ENCODE data around the gene FYCO1.

Gene FYCO1

GRCh38 chr3:45896956-45897355 is 98.7 kb downstream of the FYCO1 start:
- H3K4me1 ChIP-seq (ENCODE audit: control insufficient read depth, insufficient read depth, low read length, unreplicated experiment): no peaks in the 10 kb centered on the region
- peaks cover 40% of the 10 kb centered on the region for H3K27me3 ChIP-seq (ENCODE audit: insufficient read depth, low read length)
- no peak overlapping the region for H3K4me3 ChIP-seq (ENCODE audit: low read depth, low read length)
- H3K79me2 ChIP-seq (ENCODE audit: control insufficient read depth, insufficient read depth, low read length, unreplicated experiment): no peaks in the 10 kb centered on the region
- H3K27ac ChIP-seq (ENCODE audit: low read depth, low read length): no peak overlapping the region
- H3K36me3 ChIP-seq (ENCODE audit: insufficient read depth, low read length): no peaks in the 10 kb centered on the region
- H2AFZ ChIP-seq (ENCODE audit: low read length, unreplicated experiment): no peak overlapping the region

GRCh38 chr3:45895686-45896468 is 99.7 kb downstream of the FYCO1 start:
- Histone ChIP-seq H3K4me3 (ENCODE audit: low read depth, low read length) (no peak overlapping the region), H3K36me3 (ENCODE audit: insufficient read depth, low read length) (no peaks in the 10 kb centered on the region), H2AFZ (ENCODE audit: low read length, unreplicated experiment) (no peak overlapping the region), H3K27ac (ENCODE audit: low read depth, low read length) (no peak overlapping the region), H3K79me2 (ENCODE audit: control insufficient read depth, insufficient read depth, low read length, unreplicated experiment) (no peaks in the 10 kb centered on the region), H3K27me3 (ENCODE audit: insufficient read depth, low read length) (peaks cover 42% of the 10 kb centered on the region), H3K4me1 (ENCODE audit: control insufficient read depth, insufficient read depth, low read length, unreplicated experiment) (no peaks in the 10 kb centered on the region)

DNA sequence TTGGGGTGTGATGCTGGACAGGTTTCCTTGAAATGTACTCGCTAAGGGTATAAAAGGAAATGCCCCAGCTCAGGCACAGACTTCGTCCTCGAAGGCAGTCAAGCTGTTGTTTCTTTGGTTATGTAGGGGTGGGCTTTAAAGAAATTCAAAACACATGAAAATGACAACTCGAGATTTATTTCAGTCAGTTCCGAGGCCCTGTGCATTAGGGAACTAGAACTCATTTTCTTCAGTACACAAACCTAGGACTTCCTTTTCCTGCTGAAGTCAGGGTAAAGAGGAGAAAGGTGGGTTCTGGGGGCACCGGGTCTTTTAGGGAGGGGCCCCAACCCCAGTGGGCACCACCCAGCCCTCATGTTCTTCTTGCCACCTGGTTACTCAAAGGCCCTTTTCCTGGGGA is 101.6 kb downstream of the FYCO1 start:
- no peaks in the 10 kb centered on the region for H3K79me2 ChIP-seq (ENCODE audit: control insufficient read depth, insufficient read depth, low read length, unreplicated experiment)
- peaks cover 4% of the 10 kb centered on the region for H3K4me1 ChIP-seq (ENCODE audit: control insufficient read depth, insufficient read depth, low read length, unreplicated experiment)
- no peak overlapping the region for H3K27ac ChIP-seq (ENCODE audit: low read depth, low read length)
- H3K27me3 ChIP-seq (ENCODE audit: insufficient read depth, low read length): peaks cover 45% of the 10 kb centered on the region
- H3K4me3 ChIP-seq (ENCODE audit: low read depth, low read length): no peak overlapping the region
- no peak overlapping the region for H2AFZ ChIP-seq (ENCODE audit: low read length, unreplicated experiment)
- H3K36me3 ChIP-seq (ENCODE audit: insufficient read depth, low read length): no peaks in the 10 kb centered on the region

GRCh38 chr3:45892161-45892560 is 103.5 kb downstream of the FYCO1 start:
- peaks cover 4% of the 10 kb centered on the region for H3K4me1 ChIP-seq (ENCODE audit: control insufficient read depth, insufficient read depth, low read length, unreplicated experiment)

DNA sequence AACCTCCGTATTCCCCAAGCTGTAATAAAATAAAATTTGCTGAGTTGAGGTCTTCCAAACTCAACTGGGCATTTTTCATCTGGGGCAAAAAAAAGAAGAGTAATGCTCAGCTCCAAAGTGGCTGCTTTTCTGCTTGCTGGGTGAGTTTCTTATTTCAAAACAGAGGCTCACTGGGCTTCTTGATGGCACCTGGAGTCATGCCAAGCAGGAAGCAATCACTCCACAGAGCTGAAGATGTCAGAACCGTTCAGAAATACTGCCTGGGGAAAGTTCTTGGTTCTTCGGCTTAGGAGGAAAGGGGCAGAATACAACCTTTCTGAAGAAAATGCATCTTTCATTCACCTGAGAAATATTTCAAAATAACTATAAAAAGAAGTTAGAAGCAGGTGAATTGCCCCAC is 105.2 kb downstream of the FYCO1 start:
- Histone ChIP-seq H2AFZ (ENCODE audit: low read length, unreplicated experiment) (no peak overlapping the region), H3K27ac (ENCODE audit: low read depth, low read length) (no peak overlapping the region), H3K79me2 (ENCODE audit: control insufficient read depth, insufficient read depth, low read length, unreplicated experiment) (no peaks in the 10 kb centered on the region), H3K36me3 (ENCODE audit: insufficient read depth, low read length) (no peaks in the 10 kb centered on the region), H3K27me3 (ENCODE audit: insufficient read depth, low read length) (peaks cover 40% of the 10 kb centered on the region), H3K4me3 (ENCODE audit: low read depth, low read length) (no peak overlapping the region), H3K4me1 (ENCODE audit: control insufficient read depth, insufficient read depth, low read length, unreplicated experiment) (peaks cover 4% of the 10 kb centered on the region)

More at GRCh38 chr3:45892161-45892560, 103.5 kb downstream of the FYCO1 start:
- Histone ChIP-seq H3K27me3 (ENCODE audit: insufficient read depth, low read length) (peaks cover 39% of the 10 kb centered on the region), H3K27ac (ENCODE audit: low read depth, low read length) (no peak overlapping the region), H3K4me3 (ENCODE audit: low read depth, low read length) (no peak overlapping the region), H3K36me3 (ENCODE audit: insufficient read depth, low read length) (no peaks in the 10 kb centered on the region), H2AFZ (ENCODE audit: low read length, unreplicated experiment) (no peak overlapping the region), H3K79me2 (ENCODE audit: control insufficient read depth, insufficient read depth, low read length, unreplicated experiment) (no peaks in the 10 kb centered on the region)

DNA sequence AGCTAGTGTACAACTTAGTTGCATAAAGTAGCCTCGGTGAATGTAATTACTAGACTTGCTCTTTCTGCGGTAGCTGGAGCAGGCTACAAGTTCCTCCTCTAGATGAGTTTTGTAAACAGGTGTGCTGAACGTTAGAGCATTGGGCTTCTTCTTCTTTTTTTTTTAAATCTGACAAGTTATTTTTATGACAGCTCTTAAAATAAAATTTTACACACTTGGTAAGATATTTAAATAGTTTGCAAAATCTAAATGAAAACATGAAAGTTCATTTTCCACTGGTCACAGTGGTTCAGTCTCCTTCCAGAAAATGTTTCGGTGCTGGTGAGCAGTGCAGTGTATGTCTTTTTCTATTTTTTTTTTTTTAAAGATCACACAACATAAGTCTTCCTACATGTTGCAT is 106.3 kb downstream of the FYCO1 start:
- Histone ChIP-seq H3K27me3 (ENCODE audit: insufficient read depth, low read length) (peaks cover 41% of the 10 kb centered on the region), H2AFZ (ENCODE audit: low read length, unreplicated experiment) (no peak overlapping the region), H3K36me3 (ENCODE audit: insufficient read depth, low read length) (no peaks in the 10 kb centered on the region), H3K79me2 (ENCODE audit: control insufficient read depth, insufficient read depth, low read length, unreplicated experiment) (no peaks in the 10 kb centered on the region), H3K4me3 (ENCODE audit: low read depth, low read length) (no peak overlapping the region), H3K27ac (ENCODE audit: low read depth, low read length) (no peak overlapping the region), H3K4me1 (ENCODE audit: control insufficient read depth, insufficient read depth, low read length, unreplicated experiment) (peaks cover 4% of the 10 kb centered on the region)

DNA sequence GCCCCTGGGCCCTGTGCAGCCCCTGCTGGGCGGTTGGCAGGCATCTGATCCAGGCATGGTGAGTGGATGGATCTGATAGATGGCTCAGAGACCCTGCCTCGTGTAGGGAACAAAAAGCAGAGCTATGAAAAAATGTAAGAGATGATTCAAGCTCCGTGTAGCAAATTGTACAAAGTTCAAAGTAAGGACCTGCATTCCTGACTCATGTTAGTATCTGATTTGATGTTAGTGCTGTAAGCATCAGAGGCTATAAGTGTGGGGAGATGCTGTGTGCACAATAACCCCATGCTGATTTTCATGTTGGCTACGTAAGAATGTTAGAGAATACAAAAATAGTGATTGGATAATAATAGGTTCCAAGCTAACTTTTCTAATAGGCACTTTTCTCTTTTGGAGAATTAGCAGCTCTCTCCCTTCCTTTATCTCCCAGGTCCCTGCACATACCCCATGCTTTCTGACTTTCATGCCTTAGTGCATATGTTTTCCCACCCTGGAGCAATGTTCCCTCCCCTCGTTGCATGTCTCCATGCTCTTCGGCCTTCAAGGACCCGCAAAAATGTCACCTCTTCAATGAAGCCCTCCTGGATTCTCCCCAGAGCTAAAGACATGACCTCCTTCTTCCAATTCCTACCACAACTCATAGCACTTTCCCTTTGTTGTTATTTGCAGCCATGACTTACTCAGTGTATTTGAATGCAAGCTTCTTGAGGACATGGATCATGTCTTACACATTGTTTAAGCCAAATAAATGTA is 107.7 kb downstream of the FYCO1 start:
- Histone ChIP-seq H3K36me3 (ENCODE audit: insufficient read depth, low read length) (no peaks in the 10 kb centered on the region), H3K4me3 (ENCODE audit: low read depth, low read length) (no peak overlapping the region), H3K27me3 (ENCODE audit: insufficient read depth, low read length) (peaks cover 54% of the 10 kb centered on the region), H3K4me1 (ENCODE audit: control insufficient read depth, insufficient read depth, low read length, unreplicated experiment) (peaks cover 4% of the 10 kb centered on the region), H3K79me2 (ENCODE audit: control insufficient read depth, insufficient read depth, low read length, unreplicated experiment) (no peaks in the 10 kb centered on the region), H3K27ac (ENCODE audit: low read depth, low read length) (no peak overlapping the region), H2AFZ (ENCODE audit: low read length, unreplicated experiment) (no peak overlapping the region)

- peaks cover 4% of the 10 kb centered on the region for H3K4me1 ChIP-seq (ENCODE audit: control insufficient read depth, insufficient read depth, low read length, unreplicated experiment)
- no peak overlapping the region for H3K4me3 ChIP-seq (ENCODE audit: low read depth, low read length)
- no peak overlapping the region for H2AFZ ChIP-seq (ENCODE audit: low read length, unreplicated experiment)
- H3K36me3 ChIP-seq (ENCODE audit: insufficient read depth, low read length): no peaks in the 10 kb centered on the region
- no peaks in the 10 kb centered on the region for H3K79me2 ChIP-seq (ENCODE audit: control insufficient read depth, insufficient read depth, low read length, unreplicated experiment)
- peaks cover 52% of the 10 kb centered on the region for H3K27me3 ChIP-seq (ENCODE audit: insufficient read depth, low read length)
- no peak overlapping the region for H3K27ac ChIP-seq (ENCODE audit: low read depth, low read length)
These were observed 108.3 kb downstream of the FYCO1 start for GRCh38 chr3:45887285-45887684.

DNA sequence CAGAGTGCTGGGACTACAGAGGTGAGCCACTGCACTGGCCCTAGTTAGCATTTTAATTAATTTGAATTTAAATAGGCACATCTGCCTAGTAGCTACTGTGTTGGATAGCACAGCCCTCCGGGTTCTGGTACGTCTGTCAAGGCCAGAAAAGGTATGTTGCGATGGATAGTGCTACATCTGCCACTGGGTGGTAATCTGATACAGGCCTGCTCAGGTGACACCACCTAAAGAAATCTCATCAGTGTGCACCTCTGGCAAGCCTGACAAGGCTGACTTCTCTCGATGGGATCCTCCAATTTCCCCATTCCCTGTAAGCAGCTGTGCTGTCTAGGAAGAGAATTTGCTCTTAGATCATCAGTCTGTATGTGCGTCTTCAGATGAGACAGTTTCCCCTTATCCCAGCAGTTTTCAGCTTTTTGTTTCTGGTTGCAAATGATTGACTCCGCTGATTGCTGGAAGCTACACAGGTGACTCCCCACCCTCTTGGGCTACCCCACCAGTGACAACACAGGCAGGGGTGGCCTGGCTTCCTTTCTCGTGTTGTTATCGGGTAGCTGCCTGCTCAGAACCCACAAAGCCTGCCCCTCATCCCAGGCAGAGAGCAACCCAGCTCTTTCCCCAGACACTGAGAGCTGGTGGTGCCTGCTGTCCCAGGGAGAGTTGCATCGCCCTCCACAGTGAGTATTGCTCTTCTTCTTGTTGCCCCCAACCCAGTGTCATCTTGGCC is 109.5 kb downstream of the FYCO1 start, which contains the start of gene CCR9:
Gene CCR9 (plus strand): TSS at position 565 of the 727 bp plus-strand sequence. CDS start 8,391 bp downstream, outside the sequence.
- Histone ChIP-seq H3K79me2 (ENCODE audit: control insufficient read depth, insufficient read depth, low read length, unreplicated experiment) (no peaks in the 10 kb centered on the region), H3K36me3 (ENCODE audit: insufficient read depth, low read length) (no peaks in the 10 kb centered on the region), H3K4me1 (ENCODE audit: control insufficient read depth, insufficient read depth, low read length, unreplicated experiment) (peaks cover 4% of the 10 kb centered on the region), H3K27me3 (ENCODE audit: insufficient read depth, low read length) (peaks cover 53% of the 10 kb centered on the region), H3K4me3 (ENCODE audit: low read depth, low read length) (no peak within 1 kb of the TSS), H3K27ac (ENCODE audit: low read depth, low read length) (no peak within 1 kb of the TSS), H2AFZ (ENCODE audit: low read length, unreplicated experiment) (no peak within 1 kb of the TSS)

DNA sequence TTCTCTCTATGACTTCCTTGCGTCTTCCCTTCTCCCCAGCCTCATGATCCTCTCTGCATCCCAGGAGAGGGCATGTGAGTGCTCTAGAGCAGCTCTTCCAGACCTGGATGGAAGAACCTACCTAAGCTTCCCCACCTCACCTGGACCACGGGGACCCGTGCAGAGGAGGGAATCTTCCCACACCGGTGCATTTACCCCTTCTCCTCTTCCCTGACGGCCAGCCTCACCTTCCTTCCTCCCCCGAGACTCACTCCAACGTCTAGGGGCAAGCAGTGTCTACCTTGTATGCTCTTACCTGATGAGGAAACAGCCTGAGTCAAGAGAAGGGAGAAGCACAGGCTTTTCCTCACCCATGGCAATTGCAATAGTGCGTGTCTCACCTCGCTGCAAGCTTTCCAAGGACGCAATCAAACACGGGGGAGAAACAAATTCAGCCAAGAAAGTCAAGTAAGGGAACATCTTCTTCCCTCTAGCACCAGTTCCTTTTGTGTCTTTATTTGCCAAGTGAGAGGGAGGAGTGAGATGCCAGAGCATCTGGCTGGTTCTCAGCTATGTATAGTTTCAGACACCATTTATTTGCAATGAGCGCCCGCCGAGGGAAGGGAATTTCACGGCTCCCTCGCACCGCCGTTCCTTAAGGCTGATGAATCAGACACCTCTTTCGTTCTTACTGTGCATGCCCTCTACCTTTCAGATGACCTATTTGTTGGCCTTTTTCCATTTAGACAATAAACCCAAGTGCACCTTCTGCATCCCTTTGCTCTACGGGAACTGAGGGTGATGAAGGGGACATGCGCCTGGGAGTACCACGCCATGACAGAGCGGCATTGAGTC is 111.0 kb downstream of the FYCO1 start:
- Histone ChIP-seq H2AFZ (ENCODE audit: low read length, unreplicated experiment) (no peak overlapping the region), H3K27ac (ENCODE audit: low read depth, low read length) (no peak overlapping the region), H3K36me3 (ENCODE audit: insufficient read depth, low read length) (no peaks in the 10 kb centered on the region), H3K4me3 (ENCODE audit: low read depth, low read length) (no peak overlapping the region), H3K79me2 (ENCODE audit: control insufficient read depth, insufficient read depth, low read length, unreplicated experiment) (no peaks in the 10 kb centered on the region), H3K27me3 (ENCODE audit: insufficient read depth, low read length) (peaks cover 45% of the 10 kb centered on the region), H3K4me1 (ENCODE audit: control insufficient read depth, insufficient read depth, low read length, unreplicated experiment) (no peaks in the 10 kb centered on the region)

Measured in ACC112 (cell line).